ENCODE data around the gene LRRC59.
"Not testable (repeated sequence)": the region's sequence is repeated elsewhere in the genome, so short reads cannot be mapped to it uniquely, and the experiment has no call there.

The LRRC59 gene

DNA sequence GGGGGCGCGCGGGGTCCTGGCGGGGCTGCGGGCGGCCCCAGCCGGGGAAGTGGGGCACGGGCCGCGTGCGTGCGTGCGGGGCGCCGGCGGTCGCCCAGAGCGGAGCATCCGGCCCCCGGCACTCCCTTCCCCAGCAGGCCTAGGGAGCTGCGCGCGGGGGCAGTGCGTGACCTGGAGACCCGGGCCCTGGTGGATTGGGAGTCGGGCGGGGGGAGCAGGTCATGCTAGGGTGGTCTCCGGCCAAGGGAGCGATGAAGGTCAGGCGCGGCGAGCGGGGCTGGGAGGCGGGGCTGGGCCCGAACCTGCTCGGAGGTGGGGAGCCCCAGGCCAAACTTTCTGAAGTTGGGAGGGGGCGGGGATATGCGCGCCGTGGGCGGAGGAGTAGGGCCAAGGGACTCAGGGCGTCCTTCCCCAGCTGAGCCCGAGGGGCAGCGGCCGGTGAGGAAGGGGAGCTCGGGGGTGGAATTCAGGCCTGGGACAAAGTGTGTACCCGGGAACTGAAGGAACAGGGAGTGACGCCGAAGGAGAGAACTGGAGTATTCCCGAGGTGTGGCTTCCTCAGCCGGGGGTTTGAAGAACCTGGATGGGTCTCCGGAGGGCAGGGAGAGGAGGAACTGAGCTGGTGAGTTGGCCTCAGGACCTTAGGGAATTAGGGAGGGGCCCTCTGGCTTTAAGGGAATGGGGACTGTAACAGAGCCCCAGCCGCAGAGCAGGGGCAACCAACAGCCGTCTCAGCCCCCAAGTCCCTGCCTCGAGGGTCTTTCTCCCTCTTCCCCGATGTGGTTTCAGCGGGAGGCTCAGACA, 50.8 kb downstream of the LRRC59 start:
- no peak for DNase-seq (ENCODE audit: low spot score)

DNA sequence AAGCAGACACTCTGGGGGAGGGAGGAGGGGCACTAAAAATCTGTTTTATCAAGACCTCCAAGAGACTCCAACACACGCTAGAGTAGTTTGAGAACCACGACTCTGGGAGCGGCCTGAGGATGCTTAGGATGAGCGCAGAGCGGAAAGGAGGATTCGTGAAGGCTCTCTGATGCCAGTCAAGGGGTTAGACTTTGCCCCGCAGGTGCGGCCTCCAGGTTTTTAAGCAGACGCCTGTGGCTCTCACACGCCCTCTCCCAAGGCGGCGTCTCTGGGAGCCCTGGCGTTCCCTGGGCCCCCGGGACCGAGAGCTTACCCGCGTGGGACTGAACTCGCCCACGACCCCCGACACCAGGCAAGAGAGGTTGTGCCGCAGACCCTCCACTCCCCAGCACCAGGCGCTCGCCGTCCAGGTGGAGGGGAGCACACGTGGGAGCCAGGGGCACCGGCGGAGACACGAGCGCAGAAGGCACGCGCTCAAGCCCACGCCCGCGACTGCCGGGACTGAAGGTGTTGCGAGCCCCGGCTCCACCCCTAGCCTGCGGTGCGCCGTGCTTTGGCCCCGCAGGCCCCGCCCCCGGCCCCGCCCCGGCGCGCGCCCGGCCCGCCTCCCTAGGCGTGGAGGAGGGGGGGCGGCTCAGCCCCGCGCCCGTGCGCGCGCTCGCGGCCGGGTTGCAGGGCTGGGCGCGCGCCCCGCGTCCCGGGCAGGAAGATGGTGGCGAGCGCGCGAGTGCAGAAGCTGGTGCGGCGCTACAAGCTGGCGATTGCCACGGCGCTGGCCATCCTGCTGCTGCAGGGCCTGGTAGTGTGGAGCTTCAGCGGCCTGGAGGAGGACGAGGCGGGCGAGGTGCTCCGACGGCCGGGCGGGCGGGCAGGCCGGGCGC, 51.7 kb downstream of the LRRC59 start, which contains the start of gene XYLT2:
TSS of gene XYLT2 (plus strand) at position 695 of the 881 bp plus-strand sequence. CDS start at position 710, 15 bp downstream.
- DNase-seq (ENCODE audit: low spot score): peak; percentile 98

DNA sequence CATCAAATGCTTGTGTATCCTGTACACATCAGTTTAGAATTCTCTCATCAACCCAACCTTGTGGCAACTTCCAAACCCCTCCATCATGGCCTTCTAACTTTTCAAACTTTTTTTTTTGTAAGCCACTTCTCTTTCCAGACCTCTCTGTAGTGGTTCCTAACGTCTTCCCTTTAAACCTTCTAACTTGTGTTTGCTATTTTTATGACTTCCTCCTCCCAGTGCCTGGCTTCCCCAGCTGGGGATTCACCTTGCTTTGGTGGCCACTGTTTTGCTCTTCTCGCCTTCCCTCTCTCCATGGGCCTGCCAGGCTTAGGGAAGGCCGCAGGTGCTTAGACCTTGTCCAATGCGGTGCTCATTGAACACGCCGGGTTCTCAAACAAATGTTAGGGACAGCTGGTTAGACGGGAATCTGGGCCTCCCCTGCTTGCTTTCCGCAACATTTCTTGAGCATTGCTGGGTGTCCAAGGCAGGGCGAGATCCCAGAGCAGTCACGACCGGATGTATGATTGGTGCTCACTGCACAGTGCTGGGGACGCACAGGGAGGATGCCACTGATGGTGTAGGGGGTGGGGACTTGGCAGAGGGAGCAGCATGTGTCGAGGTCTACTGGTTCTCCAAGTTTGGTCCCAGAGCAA, 52.5 kb downstream of the LRRC59 start:
- DNase-seq (ENCODE audit: low spot score): no peak

DNA sequence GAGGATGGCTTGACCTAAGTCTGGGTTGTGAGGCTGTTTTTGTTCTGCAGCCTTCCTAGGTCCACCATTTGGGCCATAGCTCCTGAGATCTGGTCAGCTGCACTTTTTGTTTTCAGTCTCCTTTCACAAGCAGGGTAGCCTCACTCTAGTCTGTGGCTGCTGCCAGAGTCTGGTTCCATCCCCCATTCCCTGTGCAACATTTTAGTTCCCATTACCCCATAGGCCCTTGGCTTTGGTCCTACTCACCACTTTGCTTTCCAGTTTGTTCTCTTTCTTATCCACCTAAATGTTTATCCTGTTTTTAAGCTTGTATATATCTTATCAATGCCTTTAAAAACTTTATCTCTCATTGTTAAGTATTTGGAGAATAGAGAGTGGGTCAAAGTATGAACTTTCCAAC, 57.9 kb downstream of the LRRC59 start:
- DNase-seq (ENCODE audit: low spot score): no peak

DNA sequence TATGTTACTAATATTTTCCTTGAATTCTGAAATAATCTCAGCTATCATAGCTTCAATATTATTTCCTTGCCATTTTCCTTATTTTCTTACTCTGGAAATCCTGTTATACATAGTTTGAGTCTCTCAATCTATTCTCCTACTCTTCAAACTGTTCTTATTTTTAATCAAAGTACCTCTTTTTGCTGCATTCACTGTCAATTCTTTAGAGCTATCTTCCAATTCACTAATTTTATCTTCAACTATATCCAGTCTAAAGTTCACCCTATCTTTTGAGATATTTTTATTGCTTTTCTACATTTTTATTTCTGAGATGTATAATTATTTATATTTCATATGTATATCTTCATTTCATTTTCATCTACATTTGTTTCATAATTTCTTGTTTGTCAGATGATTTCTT, 58.7 kb downstream of the LRRC59 start:
- no peak for DNase-seq (ENCODE audit: low spot score)

DNA sequence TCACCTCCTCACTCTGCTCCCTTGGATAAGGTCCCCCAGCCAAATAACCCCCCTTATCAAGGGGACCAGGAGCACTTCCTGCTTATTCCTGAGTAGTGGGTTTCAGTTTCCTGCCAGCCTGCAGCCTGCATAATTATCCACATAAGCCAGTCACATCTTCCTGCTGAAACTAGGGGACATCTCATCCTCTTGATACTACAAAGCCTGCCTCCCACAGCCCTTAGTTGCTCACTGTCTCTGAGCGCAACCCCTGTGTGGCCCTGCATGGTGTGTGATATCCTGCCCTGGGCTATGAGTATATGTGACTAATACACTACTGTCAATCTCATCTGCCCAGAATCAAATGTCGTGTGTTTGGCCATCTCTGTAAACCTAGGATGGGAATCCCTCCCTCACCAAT, 59.4 kb downstream of the LRRC59 start:
- DNase-seq (ENCODE audit: low spot score): no peak

DNA sequence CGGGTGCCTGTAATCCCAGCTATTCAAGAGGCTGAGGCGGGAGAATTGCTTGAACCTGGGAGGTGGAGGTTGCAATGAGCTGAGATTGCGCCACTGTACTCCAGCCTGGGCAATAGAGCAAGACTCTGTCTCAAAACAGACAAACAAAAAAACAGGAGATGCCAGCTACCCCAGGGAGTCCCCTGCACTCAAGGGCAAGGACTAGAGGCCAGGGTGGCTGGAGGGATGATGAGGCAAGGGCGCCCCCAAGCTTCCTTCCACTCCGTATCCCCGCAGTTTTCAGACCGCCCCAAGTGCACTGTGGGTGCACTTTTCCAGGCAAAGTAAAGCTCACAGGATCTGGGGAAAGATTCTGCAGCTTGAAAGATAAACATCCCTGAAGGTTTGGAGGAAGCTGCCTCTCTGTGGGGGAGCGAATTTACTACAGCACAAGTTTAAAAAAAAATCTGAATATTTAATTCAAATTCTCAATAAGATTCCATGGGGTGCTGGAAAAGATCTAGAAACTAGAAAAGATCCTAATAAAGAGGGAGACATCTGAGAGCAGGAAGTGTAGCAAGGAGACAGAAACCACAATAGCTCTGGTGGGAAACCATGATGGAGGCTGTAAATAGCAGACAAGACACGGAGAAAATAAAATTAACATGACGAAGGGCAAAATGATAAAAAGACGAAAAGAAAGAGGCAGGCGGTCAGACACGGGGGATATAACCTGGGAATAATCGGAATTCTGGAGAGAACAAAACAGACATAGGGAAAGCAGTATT, 63.8 kb downstream of the LRRC59 start:
- DNase-seq (ENCODE audit: low spot score): not testable (repeated sequence)

DNA sequence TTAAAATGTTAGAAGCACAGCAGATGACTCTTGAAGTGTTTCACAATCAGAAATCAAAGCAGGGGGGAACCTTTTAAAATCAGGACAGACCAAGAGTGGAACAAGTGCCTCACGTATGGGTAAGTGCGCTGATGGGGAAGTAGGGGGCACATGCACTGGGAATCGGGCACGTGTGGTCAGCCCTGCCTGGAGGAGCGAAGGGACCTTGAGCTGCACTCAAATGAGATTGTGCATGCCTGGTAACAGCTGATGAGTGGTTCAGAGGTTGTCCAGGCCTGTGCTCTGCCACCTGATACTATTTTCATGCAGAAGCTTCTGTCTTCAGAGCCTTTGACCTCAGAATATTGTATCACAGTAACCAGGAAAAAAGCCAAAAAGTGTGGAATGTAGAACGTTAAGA, 65.1 kb downstream of the LRRC59 start:
- DNase-seq (ENCODE audit: low spot score): no peak
